ENCODE data around the gene KPNA4.

DNA sequence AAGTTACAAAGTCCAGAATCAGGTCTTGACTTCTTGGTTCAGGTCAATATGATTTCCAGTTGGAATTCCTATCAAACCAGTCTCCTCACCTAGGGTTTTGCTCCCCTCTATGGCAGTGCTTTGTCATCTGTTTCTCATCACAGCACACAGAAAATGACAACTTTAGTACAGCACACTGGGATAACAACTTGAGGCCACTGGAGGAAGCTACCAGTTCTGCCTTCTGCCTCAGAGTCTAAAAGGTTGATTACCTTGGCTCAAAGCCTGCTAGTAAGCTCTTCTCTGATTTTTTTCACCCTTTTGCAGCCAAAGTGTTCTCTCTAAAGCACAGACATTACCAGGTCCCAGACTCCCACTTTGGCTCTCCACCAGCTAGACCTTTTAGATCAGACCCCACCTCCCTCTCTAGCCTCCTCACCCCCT is 90.9 kb downstream of the KPNA4 start:
- TF ChIP-seq, protein P1, sequence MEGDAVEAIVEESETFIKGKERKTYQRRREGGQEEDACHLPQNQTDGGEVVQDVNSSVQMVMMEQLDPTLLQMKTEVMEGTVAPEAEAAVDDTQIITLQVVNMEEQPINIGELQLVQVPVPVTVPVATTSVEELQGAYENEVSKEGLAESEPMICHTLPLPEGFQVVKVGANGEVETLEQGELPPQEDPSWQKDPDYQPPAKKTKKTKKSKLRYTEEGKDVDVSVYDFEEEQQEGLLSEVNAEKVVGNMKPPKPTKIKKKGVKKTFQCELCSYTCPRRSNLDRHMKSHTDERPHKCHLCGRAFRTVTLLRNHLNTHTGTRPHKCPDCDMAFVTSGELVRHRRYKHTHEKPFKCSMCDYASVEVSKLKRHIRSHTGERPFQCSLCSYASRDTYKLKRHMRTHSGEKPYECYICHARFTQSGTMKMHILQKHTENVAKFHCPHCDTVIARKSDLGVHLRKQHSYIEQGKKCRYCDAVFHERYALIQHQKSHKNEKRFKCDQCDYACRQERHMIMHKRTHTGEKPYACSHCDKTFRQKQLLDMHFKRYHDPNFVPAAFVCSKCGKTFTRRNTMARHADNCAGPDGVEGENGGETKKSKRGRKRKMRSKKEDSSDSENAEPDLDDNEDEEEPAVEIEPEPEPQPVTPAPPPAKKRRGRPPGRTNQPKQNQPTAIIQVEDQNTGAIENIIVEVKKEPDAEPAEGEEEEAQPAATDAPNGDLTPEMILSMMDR (IDR thresholded peaks at IDR 0.05; ENCODE audit: insufficient read depth, low read length), result no peak
- TF ChIP-seq GABPA (IDR thresholded peaks at IDR 0.05; ENCODE audit: low read depth), result no peak
- no peak for TF ChIP-seq POLR2AphosphoS5 (IDR thresholded peaks at IDR 0.05; ENCODE audit: low read depth)
- TF ChIP-seq, protein P2, sequence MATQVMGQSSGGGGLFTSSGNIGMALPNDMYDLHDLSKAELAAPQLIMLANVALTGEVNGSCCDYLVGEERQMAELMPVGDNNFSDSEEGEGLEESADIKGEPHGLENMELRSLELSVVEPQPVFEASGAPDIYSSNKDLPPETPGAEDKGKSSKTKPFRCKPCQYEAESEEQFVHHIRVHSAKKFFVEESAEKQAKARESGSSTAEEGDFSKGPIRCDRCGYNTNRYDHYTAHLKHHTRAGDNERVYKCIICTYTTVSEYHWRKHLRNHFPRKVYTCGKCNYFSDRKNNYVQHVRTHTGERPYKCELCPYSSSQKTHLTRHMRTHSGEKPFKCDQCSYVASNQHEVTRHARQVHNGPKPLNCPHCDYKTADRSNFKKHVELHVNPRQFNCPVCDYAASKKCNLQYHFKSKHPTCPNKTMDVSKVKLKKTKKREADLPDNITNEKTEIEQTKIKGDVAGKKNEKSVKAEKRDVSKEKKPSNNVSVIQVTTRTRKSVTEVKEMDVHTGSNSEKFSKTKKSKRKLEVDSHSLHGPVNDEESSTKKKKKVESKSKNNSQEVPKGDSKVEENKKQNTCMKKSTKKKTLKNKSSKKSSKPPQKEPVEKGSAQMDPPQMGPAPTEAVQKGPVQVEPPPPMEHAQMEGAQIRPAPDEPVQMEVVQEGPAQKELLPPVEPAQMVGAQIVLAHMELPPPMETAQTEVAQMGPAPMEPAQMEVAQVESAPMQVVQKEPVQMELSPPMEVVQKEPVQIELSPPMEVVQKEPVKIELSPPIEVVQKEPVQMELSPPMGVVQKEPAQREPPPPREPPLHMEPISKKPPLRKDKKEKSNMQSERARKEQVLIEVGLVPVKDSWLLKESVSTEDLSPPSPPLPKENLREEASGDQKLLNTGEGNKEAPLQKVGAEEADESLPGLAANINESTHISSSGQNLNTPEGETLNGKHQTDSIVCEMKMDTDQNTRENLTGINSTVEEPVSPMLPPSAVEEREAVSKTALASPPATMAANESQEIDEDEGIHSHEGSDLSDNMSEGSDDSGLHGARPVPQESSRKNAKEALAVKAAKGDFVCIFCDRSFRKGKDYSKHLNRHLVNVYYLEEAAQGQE (IDR thresholded peaks at IDR 0.05; ENCODE audit: insufficient replicate concordance, low read depth), result no peak
- no peak for TF ChIP-seq SPI1 (IDR thresholded peaks at IDR 0.05; ENCODE audit: borderline replicate concordance, low read depth)

Measured in HL-60 (cell line).